Karpas-422 (cell line): ENCODE measurements around the gene APOBEC3C. TPM values are rescaled to one million over a fixed set of nuclear protein-coding genes. Genes with fewer than 3 reads are reported as not detected.

Source experiments
- DNase-seq: peaks from one replicate; pipeline ENCODE4 v3.0.0-alpha.2; 2015
- H2AFZ ChIP-seq: fragments of 200-600 bp; sonication (generic); 2 replicates; pipeline ENCODE4 v1.6.1; 2014; ENCODE audit warnings: antibody characterized with exemption, low read length, mixed read lengths
- H3K27ac ChIP-seq: fragments of 200-600 bp; sonication (generic); 2 replicates; pipeline ENCODE4 v1.5.1; 2014; ENCODE audit warnings: mild to moderate bottlenecking, low read length, moderate library complexity
- H3K27me3 ChIP-seq: fragments of 200-600 bp; sonication (generic); 2 replicates; pipeline ENCODE4 v1.6.1; 2014; ENCODE audit warnings: low read length, mixed read lengths
- H3K36me3 ChIP-seq: fragments of 200-600 bp; sonication (generic); 2 replicates; pipeline ENCODE4 v1.6.1; 2014; ENCODE audit warnings: low read length, mixed read lengths; ENCODE audit not compliant: insufficient read depth
- H3K4me1 ChIP-seq: fragments of 200-600 bp; sonication (generic); 2 replicates; pipeline ENCODE4 v1.6.1; 2014; ENCODE audit warnings: mild to moderate bottlenecking, low read length, mixed read lengths
- H3K4me2 ChIP-seq: fragments of 200-600 bp; sonication (generic); 2 replicates; pipeline ENCODE4 v1.6.1; 2014; ENCODE audit warnings: low read length, low read depth, mild to moderate bottlenecking; ENCODE audit not compliant: poor library complexity, severe bottlenecking
- H3K4me3 ChIP-seq: fragments of 200-600 bp; sonication (generic); 2 replicates; pipeline ENCODE4 v1.5.1; 2014; ENCODE audit warnings: mild to moderate bottlenecking, antibody characterized with exemption, low read length, mixed read lengths
- H3K79me2 ChIP-seq: fragments of 200-600 bp; sonication (generic); 2 replicates; pipeline ENCODE4 v1.6.1; 2014; ENCODE audit warnings: mild to moderate bottlenecking, low read length, mixed read lengths
- H3K9ac ChIP-seq: fragments of 200-600 bp; sonication (generic); 2 replicates; pipeline ENCODE4 v1.6.0; 2014; ENCODE audit warnings: low read length
- H3K9me2 ChIP-seq: fragments of 200-600 bp; sonication (generic), shearing (Covaris generic); replicated peaks from 2 replicates; pipeline ENCODE4 v1.6.0; 2014; ENCODE audit warnings: mild to moderate bottlenecking, low read length, moderate library complexity; ENCODE audit not compliant: insufficient read depth
- H3K9me3 ChIP-seq: fragments of 300-700, 200-600 bp; sonication (generic); 2 replicates; pipeline ENCODE4 v1.6.1; 2014; ENCODE audit warnings: low read length, mixed read lengths
- H4K20me1 ChIP-seq: fragments of 200-600 bp; sonication (generic); 2 replicates; pipeline ENCODE4 v1.6.1; 2014; ENCODE audit warnings: mild to moderate bottlenecking, antibody characterized with exemption, low read length, low read depth; ENCODE audit not compliant: insufficient read depth
- total RNA-seq: library from RNA; depleted of rRNA; stranded (reverse); fragments of >200 nt; shearing (Covaris generic); gene quantifications from 2 replicates; pipeline ENCODE4 v1.2.3, GENCODE V29; 2014; ENCODE audit warnings: low replicate concordance

The APOBEC3C gene
- total RNA-seq, 1 experiment from 2014 or later, result 6.2 TPM

- H3K27me3 ChIP-seq, result no peaks in the 10 kb centered on the region
- H3K79me2 ChIP-seq, result no peaks in the 10 kb centered on the region
- peak overlapping the region; percentile 69 for H3K9ac ChIP-seq
- peak; percentile 37 for DNase-seq
- no peaks in the 10 kb centered on the region for H4K20me1 ChIP-seq
- peak overlapping the region; percentile 67 for H3K4me3 ChIP-seq
- H3K9me2 ChIP-seq, result no peaks in the 10 kb centered on the region
- no peaks in the 10 kb centered on the region for H3K9me3 ChIP-seq
- no peaks in the 10 kb centered on the region for H3K36me3 ChIP-seq
- peak overlapping the region; percentile 61 for H3K4me2 ChIP-seq
- no peak overlapping the region for H3K27ac ChIP-seq
- peak overlapping the region; percentile 24; the same call in 1 of the 2 replicates for H2AFZ ChIP-seq
- H3K4me1 ChIP-seq, result peaks cover 11% of the 10 kb centered on the region
Observed at GRCh38 chr22:39021552-39022250, 7.6 kb downstream of the APOBEC3C start.

GRCh38 chr22:39024519-39025308 is 10.7 kb downstream of the APOBEC3C start:
- Histone ChIP-seq H3K9me2 (no peaks in the 10 kb centered on the region), H3K27me3 (no peaks in the 10 kb centered on the region), H3K4me2 (no peak overlapping the region), H3K27ac (no peak overlapping the region), H3K4me3 (no peak overlapping the region), H4K20me1 (no peaks in the 10 kb centered on the region), H3K36me3 (no peaks in the 10 kb centered on the region), H3K4me1 (peaks cover 11% of the 10 kb centered on the region), H3K79me2 (no peaks in the 10 kb centered on the region), H3K9me3 (no peaks in the 10 kb centered on the region), H2AFZ (no peak overlapping the region), H3K9ac (no peak overlapping the region)
- peak; percentile 12 for DNase-seq

- Histone ChIP-seq H3K9me2 (no peaks in the 10 kb centered on the region), H4K20me1 (no peaks in the 10 kb centered on the region), H3K4me3 (no peak overlapping the region), H3K79me2 (no peaks in the 10 kb centered on the region), H3K4me2 (no peak overlapping the region), H3K27ac (no peak overlapping the region), H3K36me3 (no peaks in the 10 kb centered on the region), H3K27me3 (no peaks in the 10 kb centered on the region), H3K4me1 (peaks cover 6% of the 10 kb centered on the region), H3K9ac (no peak overlapping the region), H2AFZ (no peak overlapping the region), H3K9me3 (no peaks in the 10 kb centered on the region)
- DNase-seq, result no peak
Observed at GRCh38 chr22:39026509-39027150, 12.6 kb downstream of the APOBEC3C start.

GRCh38 chr22:39027717-39028116 is 13.7 kb downstream of the APOBEC3C start:
- H3K9ac ChIP-seq, result no peak overlapping the region
- no peak overlapping the region for H3K27ac ChIP-seq
- H4K20me1 ChIP-seq, result no peaks in the 10 kb centered on the region
- no peaks in the 10 kb centered on the region for H3K79me2 ChIP-seq
- no peak for DNase-seq
- H3K4me1 ChIP-seq, result no peaks in the 10 kb centered on the region
- H3K9me2 ChIP-seq, result no peaks in the 10 kb centered on the region
- H3K4me3 ChIP-seq, result no peak overlapping the region
- H3K9me3 ChIP-seq, result no peaks in the 10 kb centered on the region
- no peaks in the 10 kb centered on the region for H3K36me3 ChIP-seq
- no peaks in the 10 kb centered on the region for H3K27me3 ChIP-seq
- no peak overlapping the region for H3K4me2 ChIP-seq
- no peak overlapping the region for H2AFZ ChIP-seq

- H3K4me1 ChIP-seq, result no peaks in the 10 kb centered on the region
- DNase-seq, result no peak
- H4K20me1 ChIP-seq, result no peaks in the 10 kb centered on the region
- no peak overlapping the region for H3K9ac ChIP-seq
- no peaks in the 10 kb centered on the region for H3K9me2 ChIP-seq
- no peaks in the 10 kb centered on the region for H3K79me2 ChIP-seq
- H3K4me2 ChIP-seq, result no peak overlapping the region
- H3K4me3 ChIP-seq, result no peak overlapping the region
- no peak overlapping the region for H2AFZ ChIP-seq
- no peaks in the 10 kb centered on the region for H3K36me3 ChIP-seq
- H3K27me3 ChIP-seq, result no peaks in the 10 kb centered on the region
- no peaks in the 10 kb centered on the region for H3K9me3 ChIP-seq
- no peak overlapping the region for H3K27ac ChIP-seq
Observed at GRCh38 chr22:39028281-39028680, 14.2 kb downstream of the APOBEC3C start.

GRCh38 chr22:39029227-39029626 is 15.2 kb downstream of the APOBEC3C start:
- Histone ChIP-seq H2AFZ (no peak overlapping the region), H3K4me1 (no peaks in the 10 kb centered on the region), H3K9me2 (no peaks in the 10 kb centered on the region), H4K20me1 (no peaks in the 10 kb centered on the region), H3K27me3 (no peaks in the 10 kb centered on the region), H3K36me3 (no peaks in the 10 kb centered on the region), H3K4me3 (no peak overlapping the region), H3K27ac (no peak overlapping the region), H3K79me2 (no peaks in the 10 kb centered on the region), H3K4me2 (no peak overlapping the region), H3K9me3 (no peaks in the 10 kb centered on the region), H3K9ac (no peak overlapping the region)
- DNase-seq, result no peak

GRCh38 chr22:39030705-39031104 is 16.6 kb downstream of the APOBEC3C start:
- no peaks in the 10 kb centered on the region for H3K27me3 ChIP-seq
- no peak overlapping the region for H3K4me3 ChIP-seq
- H3K9me2 ChIP-seq, result no peaks in the 10 kb centered on the region
- H3K79me2 ChIP-seq, result no peaks in the 10 kb centered on the region
- H3K9me3 ChIP-seq, result no peaks in the 10 kb centered on the region
- H3K4me2 ChIP-seq, result no peak overlapping the region
- no peak for DNase-seq
- H3K4me1 ChIP-seq, result no peaks in the 10 kb centered on the region
- H3K9ac ChIP-seq, result no peak overlapping the region
- no peaks in the 10 kb centered on the region for H3K36me3 ChIP-seq
- no peak overlapping the region for H2AFZ ChIP-seq
- H3K27ac ChIP-seq, result no peak overlapping the region
- H4K20me1 ChIP-seq, result no peaks in the 10 kb centered on the region
